B cell (primary cell): ENCODE data around the gene ABR. TPM values are rescaled to one million over a fixed set of nuclear protein-coding genes. Genes with fewer than 3 reads are reported as not detected.

Experiments
- ATAC-seq: fragments of 200-7000 bp; cut with Tn5 transposase; one replicate; pipeline ENCODE4 v1.10.0; 2021; ENCODE audit warnings: low read depth, mild to moderate bottlenecking, moderate number of reproducible peaks, moderate library complexity
- CTCF ChIA-PET: fragments of 350-600 bp; sonication (Branson Sonifier 250); formaldehyde crosslinking; loops from one replicate; lab custom pipeline; 2021; ENCODE audit warnings: antibody characterized with exemption, inconsistent platforms; lab: Charles Lee
- POLR2A ChIA-PET: fragments of 350-600 bp; sonication (Branson Sonifier 250); formaldehyde crosslinking; loops from one replicate; lab custom pipeline; 2021; ENCODE audit warnings: antibody characterized with exemption; lab: Charles Lee
- DNase-seq: peaks from one replicate; pipeline ENCODE4 v3.0.0; 2013
- H2AFZ ChIP-seq: 2 replicates; pipeline ENCODE4 v1.6.1; 2012; ENCODE audit warnings: mild to moderate bottlenecking, low read depth, low read length; ENCODE audit not compliant: insufficient read depth, poor library complexity, severe bottlenecking
- H3K27ac ChIP-seq, 2 donors: 1 replicate in 1 of 2; 2 replicates in 1 of 2; pipeline ENCODE4 v1.5.1; 2012 to 2013; ENCODE audit warnings: low read length in 2 of 2, mild to moderate bottlenecking in 2 of 2, moderate library complexity in 1 of 2
- H3K27me3 ChIP-seq, 4 experiments: fragments of 200-600 bp in 1 of 4; sonication (generic) in 1 of 4; replicated peaks in 1 of 4; 1 replicate in 2 of 4; 2 replicates in 2 of 4; pipeline versions ENCODE4 v1.6.1 to v1.7.0; 2013 to 2016; ENCODE audit warnings: low read length in 3 of 4, mild to moderate bottlenecking in 2 of 4, mixed read lengths in 1 of 4, moderate library complexity in 1 of 4; ENCODE audit not compliant: insufficient read depth in 4 of 4, control insufficient read depth in 3 of 4; ENCODE audit errors: control extremely low read depth in 1 of 4
- H3K36me3 ChIP-seq, 2 experiments: replicated peaks in 1 of 2; 1 replicate in 1 of 2; 2 replicates in 1 of 2; pipeline versions ENCODE4 v1.6.1 to v1.7.1; 2013; ENCODE audit warnings: low read length in 1 of 2; ENCODE audit not compliant: insufficient read depth in 2 of 2, control insufficient read depth in 1 of 2; ENCODE audit errors: control extremely low read depth in 1 of 2, extremely low read depth in 1 of 2
- H3K4me1 ChIP-seq, 2 donors: fragments of 200-600 bp in 1 of 2; sonication (generic) in 1 of 2; 1 replicate in 1 of 2; 2 replicates in 1 of 2; pipeline versions ENCODE4 v1.5.1 to v1.6.1; 2013 to 2017; ENCODE audit warnings: low read length in 2 of 2; ENCODE audit not compliant: control insufficient read depth in 2 of 2, insufficient read depth in 2 of 2
- H3K4me2 ChIP-seq: replicated peaks from 2 replicates; pipeline ENCODE3; 2012; ENCODE audit warnings: mild to moderate bottlenecking, low read depth, low read length; ENCODE audit not compliant: poor library complexity, severe bottlenecking
- H3K4me3 ChIP-seq, 5 experiments: fragments of 200-600 bp in 1 of 5; sonication (generic) in 1 of 5; 1 replicate in 3 of 5; 2 replicates in 2 of 5; pipeline versions ENCODE4 v1.5.1 to v1.7.0; 2011 to 2016; ENCODE audit warnings: low read length in 4 of 5, mild to moderate bottlenecking in 4 of 5, low read depth in 2 of 5, control low read depth in 1 of 5, moderate library complexity in 1 of 5; ENCODE audit not compliant: insufficient read depth in 1 of 5; ENCODE audit errors: control extremely low read depth in 1 of 5, extremely low read depth in 1 of 5
- H3K79me2 ChIP-seq: fragments of 200-600 bp; sonication (generic); one replicate; pipeline ENCODE4 v1.6.0; 2016; ENCODE audit warnings: low read length; ENCODE audit not compliant: control insufficient read depth, insufficient read depth
- H3K9ac ChIP-seq: fragments of 200-600 bp; sonication (generic); 2 replicates; pipeline ENCODE4 v1.6.1; 2017; ENCODE audit warnings: mild to moderate bottlenecking, low read length, moderate library complexity
- H3K9me3 ChIP-seq, 3 donors: one replicate each; pipeline versions ENCODE4 v1.6.1 to v1.7.1; 2013; ENCODE audit warnings: low read length in 2 of 3; ENCODE audit not compliant: control insufficient read depth in 2 of 3, insufficient read depth in 1 of 3; ENCODE audit errors: control extremely low read depth in 1 of 3
- H4K20me1 ChIP-seq: 2 replicates; pipeline ENCODE4 v1.6.0; 2012; ENCODE audit warnings: mild to moderate bottlenecking, low read length; ENCODE audit not compliant: insufficient read depth, control insufficient read depth, poor library complexity, severe bottlenecking
- H3K27ac Mint-ChIP-seq: one replicate; pipeline ENCODE4 v1.8.0; 2021; ENCODE audit warnings: mixed read lengths
- H3K27me3 Mint-ChIP-seq: one replicate; pipeline ENCODE4 v1.8.0; 2021; ENCODE audit warnings: mixed read lengths
- H3K4me1 Mint-ChIP-seq: one replicate; pipeline ENCODE4 v1.8.0; 2021; ENCODE audit warnings: mixed read lengths
- H3K4me3 Mint-ChIP-seq: one replicate; pipeline ENCODE4 v1.8.0; 2021; ENCODE audit warnings: mixed read lengths
- H3K9me3 Mint-ChIP-seq: one replicate; pipeline ENCODE4 v1.8.0; 2022; ENCODE audit warnings: mixed read lengths; ENCODE audit not compliant: insufficient read depth
- CTCF ChIP-seq: fragments of 200-600 bp; IDR thresholded peaks from one replicate; pipeline ENCODE4 v1.8.0; 2022; ENCODE audit warnings: antibody characterized with exemption, mild to moderate bottlenecking
- EZH2 ChIP-seq: IDR thresholded peaks from 2 replicates; pipeline ENCODE4 v1.6.1; 2012; ENCODE audit warnings: borderline replicate concordance, low read depth, mild to moderate bottlenecking, moderate library complexity, low read length; ENCODE audit not compliant: insufficient read depth, poor library complexity, severe bottlenecking
- WGBS: methylation state at CpG from one replicate; pipeline ENCODE4 v1.1.5; 2013; ENCODE audit warnings: missing lambda C conversion rate; ENCODE audit not compliant: insufficient coverage; 5-methylcytosine and 5-hydroxymethylcytosine counted together
- intact Hi-C: fragments of 100-400 bp; cut with micrococcal nuclease; formaldehyde crosslinking; loops from one replicate; pipeline ENCODE4 v1.10.0; 2022
- polyA plus RNA-seq: library from polyadenylated mRNA; depleted of rRNA; stranded (reverse); fragments of >200 nt; gene quantifications from 2 replicates; pipeline ENCODE4 v1.2.3, GENCODE V29; 2012
- total RNA-seq, 2 donors: library from RNA; stranded (reverse); fragments of 120-200 nt in 1 of 2; gene quantifications; 1 replicate in 1 of 2; 2 replicates in 1 of 2; pipeline versions ENCODE4 v1.2.3 to v1.2.4, GENCODE V29; 2013 to 2022

Gene ABR
- total and polyA plus RNA-seq, 2 donors (not counting 1 experiment from before 2014, with no cell fraction given) = 79.8 to 262 TPM

- Histone ChIP-seq H3K27me3 (no peaks in the 10 kb centered on the region), H3K79me2 (peaks cover 7% of the 10 kb centered on the region), H3K4me1 (peaks cover 0 to 18% of the 10 kb centered on the region in 2 donors), H3K36me3 (no peaks in the 10 kb centered on the region), H3K9me3 (no peaks in the 10 kb centered on the region), H4K20me1 (peaks cover 46% of the 10 kb centered on the region), H3K27ac (no peak overlapping the region), H2AFZ (no peak overlapping the region), H3K9ac (no peak overlapping the region), H3K4me3 (no peak overlapping the region), H3K4me2 (no peak overlapping the region)
- H3K4me1 Mint-ChIP-seq = peaks cover 22% of the 10 kb centered on the region
- 95% methylated on average over 43 of the region's 45 CpGs for WGBS
- H3K9me3 Mint-ChIP-seq = no peaks in the 10 kb centered on the region
- no peaks in the 10 kb centered on the region for H3K27me3 Mint-ChIP-seq
- no peak for DNase-seq
- ATAC-seq = no peak
- intact Hi-C loops = no loop called here
- no peak overlapping the region for H3K4me3 Mint-ChIP-seq
- TF ChIP-seq EZH2 = no peak
- no peak for TF ChIP-seq CTCF
- CTCF ChIA-PET = no interaction called here
- POLR2A ChIA-PET = interaction anchor here (0.6 kb wide), 1 partner anchor 200 kb away, joined by 3 read pairs; no protein-coding TSS in a partner anchor
- no peak overlapping the region for H3K27ac Mint-ChIP-seq
These were observed 148.9 kb downstream of the ABR start for GRCh38 chr17:1030684-1031532.
